Activated CD4-positive, alpha-beta T cell treated with anti-CD3 and anti-CD28 coated beads, Interleukin-2, amount 10 ng/mL, durations not matched to agents 7 days and 5 days (primary cell): ENCODE data around the gene VASH2. TPM values are rescaled to one million over a fixed set of nuclear protein-coding genes. Genes with fewer than 3 reads are reported as not detected.

Experiments used
- CTCF ChIA-PET: fragments of 350-600 bp; sonication (Branson Sonifier 250); formaldehyde crosslinking; loops from one replicate; lab custom pipeline; 2021; ENCODE audit warnings: antibody characterized with exemption; lab: Charles Lee
- POLR2A ChIA-PET: fragments of 350-600 bp; sonication (Branson Sonifier 250); formaldehyde crosslinking; loops from one replicate; lab custom pipeline; 2021; ENCODE audit warnings: antibody characterized with exemption; lab: Charles Lee
- DNase-seq: peaks from one replicate; pipeline ENCODE4 v3.0.0-alpha.2; 2020
- H3K27ac Mint-ChIP-seq: one replicate; pipeline ENCODE4 v1.8.0; 2021; ENCODE audit warnings: mild to moderate bottlenecking, moderate library complexity, mixed read lengths
- H3K27me3 Mint-ChIP-seq: one replicate; pipeline ENCODE4 v1.8.0; 2021; ENCODE audit warnings: mixed read lengths
- H3K36me3 Mint-ChIP-seq: one replicate; pipeline ENCODE4 v1.8.0; 2021; ENCODE audit warnings: low read depth, mixed read lengths
- H3K4me1 Mint-ChIP-seq: one replicate; pipeline ENCODE4 v1.8.0; 2021; ENCODE audit warnings: mixed read lengths
- H3K4me3 Mint-ChIP-seq: one replicate; pipeline ENCODE4 v1.8.0; 2021; ENCODE audit warnings: mild to moderate bottlenecking, moderate library complexity, mixed read lengths
- H3K9me3 Mint-ChIP-seq: one replicate; pipeline ENCODE4 v1.8.0; 2021; ENCODE audit warnings: mixed read lengths
- total RNA-seq, 2 experiments: library from RNA; stranded (reverse); gene quantifications; one replicate each; pipeline ENCODE4 v1.2.3, GENCODE V29; 2021

The VASH2 gene
- total RNA-seq, 2 experiments from 2014 or later: 0.12 TPM; not detected in 1

GRCh38 chr1:212966616-212967015 is 16.3 kb downstream of the VASH2 start:
- no peak for DNase-seq
- no peaks in the 10 kb centered on the region for H3K36me3 Mint-ChIP-seq
- H3K27me3 Mint-ChIP-seq: peaks cover 16% of the 10 kb centered on the region
- no peak overlapping the region for H3K4me3 Mint-ChIP-seq
- H3K27ac Mint-ChIP-seq: no peak overlapping the region
- H3K9me3 Mint-ChIP-seq: no peaks in the 10 kb centered on the region
- ChIA-PET CTCF (interaction anchor here (2.0 to 2.5 kb wide), 2 partner anchors 9 to 13 kb away, joined by 5 to 7 read pairs; no protein-coding TSS in a partner anchor), POLR2A (no interaction called here)
- H3K4me1 Mint-ChIP-seq: no peaks in the 10 kb centered on the region

GRCh38 chr1:212967801-212968200 is 17.5 kb downstream of the VASH2 start:
- ChIA-PET POLR2A (no interaction called here), CTCF (interaction anchor here (0.6 to 2.5 kb wide), 8 partner anchors 9 to 47 kb away, joined by 3 to 7 read pairs (median 4); no protein-coding TSS in a partner anchor)
- H3K4me3 Mint-ChIP-seq: no peak overlapping the region
- H3K9me3 Mint-ChIP-seq: no peaks in the 10 kb centered on the region
- H3K27me3 Mint-ChIP-seq: peaks cover 16% of the 10 kb centered on the region
- no peaks in the 10 kb centered on the region for H3K36me3 Mint-ChIP-seq
- H3K27ac Mint-ChIP-seq: no peak overlapping the region
- no peaks in the 10 kb centered on the region for H3K4me1 Mint-ChIP-seq
- no peak for DNase-seq

- Mint-ChIP-seq H3K9me3 (no peaks in the 10 kb centered on the region), H3K4me1 (no peaks in the 10 kb centered on the region), H3K36me3 (no peaks in the 10 kb centered on the region), H3K27me3 (peaks cover 16% of the 10 kb centered on the region), H3K27ac (no peak overlapping the region), H3K4me3 (no peak overlapping the region)
- no peak for DNase-seq
- ChIA-PET POLR2A (no interaction called here), CTCF (interaction anchor here (0.6 to 2.5 kb wide), 7 partner anchors 8 to 26 kb away, joined by 3 to 7 read pairs (median 4); no protein-coding TSS in a partner anchor)
These were observed 18.1 kb downstream of the VASH2 start for GRCh38 chr1:212968368-212968863.

GRCh38 chr1:212970085-212970484 is 19.7 kb downstream of the VASH2 start:
- Mint-ChIP-seq H3K27me3 (peaks cover 15% of the 10 kb centered on the region), H3K36me3 (no peaks in the 10 kb centered on the region), H3K4me3 (no peak overlapping the region), H3K4me1 (no peaks in the 10 kb centered on the region), H3K9me3 (no peaks in the 10 kb centered on the region), H3K27ac (no peak overlapping the region)
- ChIA-PET POLR2A (no interaction called here), CTCF (no interaction called here)
- no peak for DNase-seq

GRCh38 chr1:212971312-212971711 is 21.0 kb downstream of the VASH2 start:
- Mint-ChIP-seq H3K27me3 (peaks cover 12% of the 10 kb centered on the region), H3K4me1 (no peaks in the 10 kb centered on the region), H3K9me3 (no peaks in the 10 kb centered on the region), H3K4me3 (no peak overlapping the region), H3K27ac (no peak overlapping the region), H3K36me3 (no peaks in the 10 kb centered on the region)
- DNase-seq: no peak
- POLR2A ChIA-PET: no interaction called here
- CTCF ChIA-PET: no interaction called here

- Mint-ChIP-seq H3K4me1 (no peaks in the 10 kb centered on the region), H3K27me3 (peaks cover 2% of the 10 kb centered on the region), H3K4me3 (no peak overlapping the region), H3K9me3 (no peaks in the 10 kb centered on the region), H3K27ac (no peak overlapping the region), H3K36me3 (no peaks in the 10 kb centered on the region)
- POLR2A ChIA-PET: no interaction called here
- CTCF ChIA-PET: interaction anchor here (1.5 kb wide), 1 partner anchor 8 kb away, joined by 6 read pairs; no protein-coding TSS in a partner anchor
- DNase-seq: no peak
These were observed 23.1 kb downstream of the VASH2 start for GRCh38 chr1:212973426-212973825.

- Mint-ChIP-seq H3K36me3 (no peaks in the 10 kb centered on the region), H3K9me3 (no peaks in the 10 kb centered on the region), H3K27ac (no peak overlapping the region), H3K4me1 (peaks cover 2% of the 10 kb centered on the region), H3K4me3 (no peak overlapping the region), H3K27me3 (peaks cover 2% of the 10 kb centered on the region)
- no peak for DNase-seq
- ChIA-PET CTCF (no interaction called here), POLR2A (no interaction called here)
These were observed 23.6 kb downstream of the VASH2 start for GRCh38 chr1:212973899-212974298.

GRCh38 chr1:212974711-212975110 is 24.4 kb downstream of the VASH2 start:
- no peak for DNase-seq
- no peaks in the 10 kb centered on the region for H3K9me3 Mint-ChIP-seq
- no peak overlapping the region for H3K4me3 Mint-ChIP-seq
- peaks cover 4% of the 10 kb centered on the region for H3K4me1 Mint-ChIP-seq
- H3K36me3 Mint-ChIP-seq: no peaks in the 10 kb centered on the region
- CTCF ChIA-PET: no interaction called here
- POLR2A ChIA-PET: no interaction called here
- no peak overlapping the region for H3K27ac Mint-ChIP-seq
- peaks cover 2% of the 10 kb centered on the region for H3K27me3 Mint-ChIP-seq

- ChIA-PET POLR2A (no interaction called here), CTCF (interaction anchor here (1.1 kb wide), 1 partner anchor 9 kb away, joined by 4 read pairs; no protein-coding TSS in a partner anchor)
These were observed 25.0 kb downstream of the VASH2 start for GRCh38 chr1:212975111-212975918.

GRCh38 chr1:212976586-212976985 is 26.2 kb downstream of the VASH2 start:
- ChIA-PET POLR2A (no interaction called here), CTCF (interaction anchor here (0.6 to 1.1 kb wide), 5 partner anchors 7 to 1042 kb away, joined by 3 to 5 read pairs (median 3); no protein-coding TSS in a partner anchor)
- Mint-ChIP-seq H3K9me3 (no peaks in the 10 kb centered on the region), H3K27me3 (peaks cover 2% of the 10 kb centered on the region), H3K4me3 (no peak overlapping the region), H3K36me3 (no peaks in the 10 kb centered on the region), H3K27ac (no peak overlapping the region), H3K4me1 (peaks cover 6% of the 10 kb centered on the region)
- no peak for DNase-seq

More at GRCh38 chr1:212975111-212975918, 25.0 kb downstream of the VASH2 start:
- H3K36me3 Mint-ChIP-seq: no peaks in the 10 kb centered on the region
- no peak overlapping the region for H3K27ac Mint-ChIP-seq
- peaks cover 2% of the 10 kb centered on the region for H3K27me3 Mint-ChIP-seq
- peaks cover 4% of the 10 kb centered on the region for H3K4me1 Mint-ChIP-seq
- no peak overlapping the region for H3K4me3 Mint-ChIP-seq
- no peak for DNase-seq
- no peaks in the 10 kb centered on the region for H3K9me3 Mint-ChIP-seq

- no peak overlapping the region for H3K4me3 Mint-ChIP-seq
- H3K9me3 Mint-ChIP-seq: no peaks in the 10 kb centered on the region
- no peak for DNase-seq
- POLR2A ChIA-PET: no interaction called here
- H3K36me3 Mint-ChIP-seq: no peaks in the 10 kb centered on the region
- H3K4me1 Mint-ChIP-seq: peaks cover 10% of the 10 kb centered on the region
- H3K27ac Mint-ChIP-seq: no peak overlapping the region
- peaks cover 2% of the 10 kb centered on the region for H3K27me3 Mint-ChIP-seq
- CTCF ChIA-PET: interaction anchor here (0.5 to 1.6 kb wide), 3 partner anchors 15 to 501 kb away, joined by 3 read pairs; no protein-coding TSS in a partner anchor
These were observed 27.7 kb downstream of the VASH2 start for GRCh38 chr1:212977781-212978645.

- DNase-seq: no peak
- no peaks in the 10 kb centered on the region for H3K27me3 Mint-ChIP-seq
- ChIA-PET POLR2A (no interaction called here), CTCF (interaction anchor here (1.1 to 2.1 kb wide), 6 partner anchors 11 to 314 kb away, joined by 3 to 7 read pairs (median 4); no protein-coding TSS in a partner anchor)
- no peak overlapping the region for H3K27ac Mint-ChIP-seq
- peaks cover 10% of the 10 kb centered on the region for H3K4me1 Mint-ChIP-seq
- H3K9me3 Mint-ChIP-seq: no peaks in the 10 kb centered on the region
- no peak overlapping the region for H3K4me3 Mint-ChIP-seq
- H3K36me3 Mint-ChIP-seq: no peaks in the 10 kb centered on the region
These were observed 29.2 kb downstream of the VASH2 start for GRCh38 chr1:212979340-212980122.
